Measurements from ENCODE around the gene PDLIM5. TPM values are rescaled to one million over a fixed set of nuclear protein-coding genes. Genes with fewer than 3 reads are reported as not detected.
A peak's percentile ranks its signal among the peaks of the same experiment; 100 is the strongest.

Gene PDLIM5
- total and polyA plus RNA-seq, 2 of the 8 experiments (the other 6 are each of a cell fraction or from before 2014, with no cell fraction given): 37.3 to 62.1 TPM

GRCh38 chr4:94536649-94537469, 85.1 kb downstream of the PDLIM5 start:
- H4K20me1 ChIP-seq (replicated peaks in 1 of 2; ENCODE audit: control insufficient read depth in 1 of 2, insufficient read depth in 2 of 2, low read length in 2 of 2): no peaks in the 10 kb centered on the region
- POLR2A ChIA-PET (ENCODE audit: partially characterized antibody): interaction anchor here (1.1 kb wide), 1 partner anchor 85 kb away, joined by 4 read pairs; the partner anchor contains the start of gene PDLIM5
- peak overlapping the region; percentile 65 for H4K5ac ChIP-seq (ENCODE audit: insufficient read length, low read depth, low read length)
- no peak overlapping the region for H4K8ac ChIP-seq (ENCODE audit: extremely low read depth, insufficient read depth, low read length)
- H2BK15ac ChIP-seq (ENCODE audit: low read length): no peak overlapping the region
- H2BK20ac ChIP-seq (ENCODE audit: low read length): no peak overlapping the region
- no peak overlapping the region; the same call in 1 of the 2 replicates for H3K18ac ChIP-seq (ENCODE audit: extremely low read depth, low read length)
- H3K23me2 ChIP-seq (ENCODE audit: low read depth, low read length): no peaks in the 10 kb centered on the region
- H3K56ac ChIP-seq (replicated peaks; ENCODE audit: insufficient read length, low read depth, low read length): no peak overlapping the region
- no peak overlapping the region for H3K23ac ChIP-seq (ENCODE audit: insufficient read length)
- H3K9me3 ChIP-seq (ENCODE audit: insufficient read depth in 2 of 2, low read depth in 1 of 2, low read length in 1 of 2): no peaks in the 10 kb centered on the region
- no peaks in the 10 kb centered on the region for H3K36me3 ChIP-seq (ENCODE audit: control insufficient read depth in 2 of 4, insufficient read depth in 4 of 4, low read length in 3 of 4)
- 50% methylated on average over 3 of the region's 3 CpGs; no CpG with 5 or more reads in 1 of the 2 experiments for WGBS, 2 experiments (ENCODE audit: extremely low coverage in 1 of 2, insufficient coverage in 1 of 2, insufficient read length in 1 of 2, insufficient replicate concordance in 2 of 2, low coverage in 1 of 2, low lambda C conversion rate in 2 of 2, missing lambda C conversion rate in 1 of 2)
- CTCF ChIA-PET (ENCODE audit: partially characterized antibody): interaction anchor here (0.6 to 1.6 kb wide), 3 partner anchors 17 to 57 kb away, joined by 3 to 4 read pairs (median 3); no protein-coding TSS in a partner anchor
- no peaks in the 10 kb centered on the region for H3K79me1 ChIP-seq (ENCODE audit: low read depth, low read length)
- H3K4me3 ChIP-seq (ENCODE audit: extremely low read depth in 1 of 4, insufficient read depth in 2 of 4, low read depth in 3 of 4, low read length in 4 of 4): peak overlapping the region in 2 of 4 experiments; percentile 0 to 30; a peak in 1 of 8 replicates
- peak overlapping the region; percentile 46; the same call in 1 of the 2 replicates for H3K27ac ChIP-seq (ENCODE audit: low read depth, low read length)
- H2AFZ ChIP-seq (ENCODE audit: low read length): no peak overlapping the region
- H2BK120ac ChIP-seq (replicated peaks; ENCODE audit: low read depth, low read length): no peak overlapping the region
- no peaks in the 10 kb centered on the region for H3K27me3 ChIP-seq (replicated peaks in 1 of 4; ENCODE audit: control insufficient read depth in 3 of 4, extremely low read depth in 1 of 4, insufficient read depth in 3 of 4, low read length in 3 of 4)
- H2BK12ac ChIP-seq (ENCODE audit: low read depth, low read length): no peak overlapping the region
- no peak overlapping the region for H3K9ac ChIP-seq (replicated peaks in 1 of 4; ENCODE audit: extremely low read depth in 1 of 4, low read depth in 3 of 4, low read length in 3 of 4)
- no peak overlapping the region for H4K91ac ChIP-seq (replicated peaks; ENCODE audit: insufficient read length, low read length)
- FAIRE-seq (no peak), DNase-seq (ENCODE audit: low read depth in 1 of 2, low spot score in 2 of 2) (no peak)
- no peak overlapping the region for H2BK5ac ChIP-seq (ENCODE audit: low read depth, low read length)
- TF ChIP-seq BRCA1 (IDR thresholded peaks at IDR 0.05; ENCODE audit: low read depth, low read length) (no peak), FOSL1 (IDR thresholded peaks at IDR 0.05; ENCODE audit: insufficient read depth, low read depth, low read length) (no peak), POU5F1 (IDR thresholded peaks at IDR 0.05; ENCODE audit: low read depth, low read length) (no peak), ZNF274 (IDR thresholded peaks at IDR 0.05; ENCODE audit: borderline replicate concordance, extremely low read depth, low read length) (no peak), YY1 (IDR thresholded peaks at IDR 0.05; ENCODE audit: low read depth, low read length) (no peak)
- no peak overlapping the region for H3K14ac ChIP-seq (ENCODE audit: insufficient read length)
- peak overlapping the region; percentile 11 to 37; a peak in 3 of 4 replicates for H3K4me2 ChIP-seq (ENCODE audit: insufficient read depth in 1 of 2, low read depth in 2 of 2, low read length in 2 of 2)
- no peak overlapping the region for H2AK5ac ChIP-seq (ENCODE audit: low read depth, low read length)
- H3K4ac ChIP-seq (replicated peaks; ENCODE audit: insufficient read length, low read depth, low read length): no peak overlapping the region
- peaks cover 0 to 9% of the 10 kb centered on the region in 2 experiments; a peak in 2 of 4 replicates for H3K79me2 ChIP-seq (ENCODE audit: control insufficient read depth in 1 of 2, insufficient read depth in 2 of 2, low read length in 2 of 2)
- H3K4me1 ChIP-seq (replicated peaks in 1 of 4; ENCODE audit: control insufficient read depth in 3 of 4, insufficient read depth in 4 of 4, low read length in 3 of 4): peaks cover 0 to 36% (median 27%) of the 10 kb centered on the region in 4 experiments; a peak in 6 of 7 replicates

Measured in H1 (cell line).